ENCODE results near the gene OSER1.
A peak's percentile ranks its signal among the peaks of the same experiment; 100 is the strongest.
"Not testable (repeated sequence)": the region's sequence is repeated elsewhere in the genome, so short reads cannot be mapped to it uniquely, and the experiment has no call there.

OSER1 gene

GRCh38 chr20:44210406-44211176 is at the start of gene OSER1:
OSER1 (minus strand) TSS chr20:44210771; CDS start chr20:44206957, 3,814 bp downstream.
- DNase-seq = peak; percentile 99

GRCh38 chr20:44258226-44258890 is 47.8 kb upstream of the OSER1 start:
- no peak for DNase-seq

GRCh38 chr20:44256961-44257360 is 46.4 kb upstream of the OSER1 start:
- DNase-seq = no peak

- DNase-seq = no peak
These were observed 45.4 kb upstream of the OSER1 start for GRCh38 chr20:44255942-44256341.

- DNase-seq = no peak
These were observed 43.5 kb upstream of the OSER1 start for GRCh38 chr20:44254073-44254472.

GRCh38 chr20:44253528-44253927 is 43.0 kb upstream of the OSER1 start:
- peak; percentile 26 for DNase-seq

- DNase-seq = no peak
These were observed 40.7 kb upstream of the OSER1 start for GRCh38 chr20:44251284-44251683.

GRCh38 chr20:44248410-44248759 is 37.8 kb upstream of the OSER1 start:
- DNase-seq = no peak

GRCh38 chr20:44247586-44248409 is 37.2 kb upstream of the OSER1 start:
- no peak for DNase-seq

- peak; percentile 74 for DNase-seq
These were observed 36.6 kb upstream of the OSER1 start, which contains the start of gene GDAP1L1 for GRCh38 chr20:44247131-44247571. GDAP1L1 (plus strand) TSS chr20:44247308; CDS start chr20:44247335, 27 bp downstream.

GRCh38 chr20:44245977-44246376 is 35.4 kb upstream of the OSER1 start:
- DNase-seq = no peak

GRCh38 chr20:44241796-44242195 is 31.2 kb upstream of the OSER1 start:
- no peak for DNase-seq

- DNase-seq = not testable (repeated sequence)
These were observed 26.3 kb upstream of the OSER1 start for GRCh38 chr20:44236840-44237239.

- peak; percentile 50 for DNase-seq
These were observed 25.1 kb upstream of the OSER1 start for GRCh38 chr20:44235702-44236101.

- no peak for DNase-seq
These were observed 24.2 kb upstream of the OSER1 start for GRCh38 chr20:44234566-44235317.

GRCh38 chr20:44233436-44234016 is 23.0 kb upstream of the OSER1 start:
- no peak for DNase-seq

GRCh38 chr20:44232469-44232856 is 21.9 kb upstream of the OSER1 start:
- DNase-seq = not testable (repeated sequence)

- DNase-seq = peak; percentile 86
These were observed 21.3 kb upstream of the OSER1 start for GRCh38 chr20:44231713-44232468.

GRCh38 chr20:44231193-44231592 is 20.6 kb upstream of the OSER1 start:
- peak; percentile 51 for DNase-seq

- DNase-seq = no peak
These were observed 18.1 kb upstream of the OSER1 start for GRCh38 chr20:44228465-44229258.

- DNase-seq = no peak
These were observed 14.1 kb upstream of the OSER1 start for GRCh38 chr20:44224637-44225036.
